HepG2 (cell line): ENCODE measurements around the gene MYD88. TPM values are rescaled to one million over a fixed set of nuclear protein-coding genes. Genes with fewer than 3 reads are reported as not detected.

Experiments used
- ATAC-seq: fragments of 200-7000 bp; cut with Tn5 transposase; 3 replicates; pipeline ENCODE4 v1.9.1; 2020; ENCODE audit warnings: mild to moderate bottlenecking, moderate library complexity
- BruUV-seq: library from RNA; stranded (reverse); fragments of 400-500 nt; replicated peaks from 2 replicates; lab custom pipeline; 2021; lab: Mats Ljungman, UMichigan
- CTCF ChIA-PET: fragments of 300-600 bp; formaldehyde crosslinking; extraction: SDS; loops from one replicate; lab custom pipeline; 2021; ENCODE audit warnings: low total read pairs, inconsistent platforms, low intra/inter-chr PET ratio; lab: Yijun Ruan, JAX
- POLR2A ChIA-PET: fragments of 350-600 bp; sonication (Branson Sonifier 250); formaldehyde crosslinking; loops from one replicate; lab custom pipeline; 2020; ENCODE audit warnings: antibody characterized with exemption, inconsistent platforms; lab: Yijun Ruan, JAX
- DNase-seq: peaks from one replicate; pipeline ENCODE4 v3.0.0-alpha.2; 2015; ENCODE audit warnings: low spot score
- FAIRE-seq: peaks from 3 replicates; lab custom pipeline; 2011; peaks lifted over from hg19 to GRCh38; lab: Jason Lieb, UNC
- H2AFZ ChIP-seq: one replicate; pipeline ENCODE4 v1.6.1; 2011; ENCODE audit warnings: low read length, inconsistent platforms
- H3K27ac ChIP-seq: fragments of 300-600 bp; 3 replicates; pipeline ENCODE4 v1.8.0; 2011; ENCODE audit warnings: mixed run types, mild to moderate bottlenecking, mixed read lengths, low read length, inconsistent platforms; ENCODE audit not compliant: insufficient read depth; ENCODE audit errors: extremely low read length
- H3K27me3 ChIP-seq, 2 experiments: fragments of 200-600 bp in 1 of 2; 2 replicates in 1 of 2; 3 replicates in 1 of 2; pipeline versions ENCODE4 v1.6.0 to v1.8.0; 2011; ENCODE audit warnings: low read length in 2 of 2, mild to moderate bottlenecking in 2 of 2, moderate library complexity in 2 of 2, inconsistent platforms in 1 of 2; ENCODE audit not compliant: insufficient read depth in 2 of 2, control insufficient read depth in 1 of 2
- H3K36me3 ChIP-seq, 2 experiments: fragments of 200-600 bp in 1 of 2; replicated peaks in 1 of 2; 2 replicates in 1 of 2; 3 replicates in 1 of 2; pipeline versions ENCODE4 v1.5.1 to v1.8.0; 2011; ENCODE audit warnings: low read length in 2 of 2, inconsistent platforms in 1 of 2; ENCODE audit not compliant: insufficient read depth in 2 of 2, control insufficient read depth in 1 of 2
- H3K4me1 ChIP-seq: 2 replicates; pipeline ENCODE4 v1.5.1; 2012; ENCODE audit warnings: low read length, inconsistent platforms; ENCODE audit not compliant: insufficient read depth
- H3K4me2 ChIP-seq: 2 replicates; pipeline ENCODE4 v1.6.0; 2011; ENCODE audit warnings: low read depth, low read length, inconsistent platforms
- H3K4me3 ChIP-seq, 3 experiments: fragments of 200-600 bp in 1 of 3; sonication (generic), shearing (Covaris generic) in 1 of 3; replicated peaks in 1 of 3; 2 replicates each; pipeline ENCODE4 v1.5.1; 2011 to 2016; ENCODE audit warnings: low read length in 3 of 3, inconsistent platforms in 2 of 3, low read depth in 2 of 3, mild to moderate bottlenecking in 2 of 3, control low read depth in 1 of 3, mixed read lengths in 1 of 3; ENCODE audit not compliant: insufficient read depth in 1 of 3
- H3K79me2 ChIP-seq: one replicate; pipeline ENCODE4 v1.6.1; 2011; ENCODE audit warnings: low read length, inconsistent platforms; ENCODE audit not compliant: insufficient read depth
- H3K9ac ChIP-seq: 2 replicates; pipeline ENCODE4 v1.6.0; 2011; ENCODE audit warnings: mild to moderate bottlenecking, low read depth, low read length, inconsistent platforms; ENCODE audit not compliant: insufficient read depth
- H3K9me3 ChIP-seq: 2 replicates; pipeline ENCODE4 v1.5.1; 2012; ENCODE audit warnings: mild to moderate bottlenecking, low read length
- H4K20me1 ChIP-seq: 2 replicates; pipeline ENCODE4 v1.6.0; 2011; ENCODE audit warnings: inconsistent platforms, mild to moderate bottlenecking, low read length, moderate library complexity; ENCODE audit not compliant: insufficient read depth
- GABPA ChIP-seq, 2 experiments: IDR thresholded peaks; 2 replicates each; pipeline ENCODE4 v1.6.1; 2011 to 2016; ENCODE audit warnings: low read depth in 2 of 2, low read length in 1 of 2, missing biosample characterization in 1 of 2, missing genetic modification characterization in 1 of 2
- GFI1 ChIP-seq: sonication (generic); formaldehyde crosslinking; IDR thresholded peaks from 2 replicates; pipeline ENCODE4 v1.5.0; 2020; ENCODE audit warnings: missing genetic modification reagents, mild to moderate bottlenecking, borderline replicate concordance
- KLF6 ChIP-seq: IDR thresholded peaks from 2 replicates; pipeline ENCODE4 v1.8.0; 2016; ENCODE audit warnings: missing biosample characterization, missing genetic modification reagents
- MEIS2 ChIP-seq: sonication (generic); formaldehyde crosslinking; IDR thresholded peaks from 2 replicates; pipeline ENCODE4 v1.9.0; 2021; ENCODE audit warnings: mild to moderate bottlenecking, missing genetic modification reagents
- NR2C2 ChIP-seq: sonication (generic); formaldehyde crosslinking; IDR thresholded peaks from 2 replicates; pipeline ENCODE4 v1.4.0; 2020; ENCODE audit warnings: missing genetic modification reagents, mild to moderate bottlenecking, moderate library complexity, borderline replicate concordance
- PHF5A ChIP-seq: IDR thresholded peaks from one replicate; pipeline ENCODE4 v1.6.1; 2018; ENCODE audit warnings: low read depth, missing genetic modification reagents; ENCODE audit not compliant: unreplicated experiment
- SNAI1 ChIP-seq: sonication (generic); formaldehyde crosslinking; IDR thresholded peaks from 2 replicates; pipeline ENCODE4 v1.5.0; 2020; ENCODE audit warnings: mild to moderate bottlenecking, missing genetic modification reagents, borderline replicate concordance
- SRSF1 ChIP-seq: fragments of 200-400 bp; formaldehyde crosslinking; optimal IDR thresholded peaks from 2 replicates; pipeline ENCODE3; 2017; ENCODE audit warnings: mild to moderate bottlenecking, low read depth, low read length, moderate library complexity
- ZBTB7B ChIP-seq: sonication (generic); formaldehyde crosslinking; IDR thresholded peaks from 2 replicates; pipeline ENCODE4 v1.4.0; 2020; ENCODE audit warnings: missing genetic modification reagents
- ZFP62 ChIP-seq: sonication (generic); formaldehyde crosslinking; IDR thresholded peaks from 2 replicates; pipeline ENCODE4 v1.4.0; 2020; ENCODE audit warnings: missing genetic modification reagents
- ZKSCAN1 ChIP-seq: fragments of 150-350 bp; IDR thresholded peaks from 2 replicates; pipeline ENCODE4 v1.6.1; 2014; ENCODE audit warnings: low read length
- ZMAT3 ChIP-seq: sonication (generic); formaldehyde crosslinking; conservative IDR thresholded peaks from 2 replicates; pipeline ENCODE4 v1.7.0; 2021; ENCODE audit warnings: missing genetic modification reagents
- ZMYM2 ChIP-seq: sonication (generic); formaldehyde crosslinking; IDR thresholded peaks from 2 replicates; pipeline ENCODE4 v1.8.0; 2022; ENCODE audit warnings: mild to moderate bottlenecking, missing genetic modification reagents
- ZNF180 ChIP-seq: sonication (generic); formaldehyde crosslinking; IDR thresholded peaks from 2 replicates; pipeline ENCODE4 v1.4.0; 2020; ENCODE audit warnings: low read depth, missing genetic modification reagents, borderline replicate concordance
- ZNF547 ChIP-seq: sonication (generic); formaldehyde crosslinking; IDR thresholded peaks from 2 replicates; pipeline ENCODE4 v1.5.1; 2020; ENCODE audit warnings: mild to moderate bottlenecking, missing genetic modification reagents
- ZNF556 ChIP-seq: sonication (generic); formaldehyde crosslinking; IDR thresholded peaks from 2 replicates; pipeline ENCODE4 v1.4.0; 2020; ENCODE audit warnings: mild to moderate bottlenecking, missing genetic modification reagents, borderline replicate concordance
- ZNF761 ChIP-seq: sonication (generic); formaldehyde crosslinking; conservative IDR thresholded peaks from 2 replicates; pipeline ENCODE4 v1.4.0; 2020; ENCODE audit warnings: mild to moderate bottlenecking, missing genetic modification reagents
- ZSCAN9 ChIP-seq: IDR thresholded peaks from 2 replicates; pipeline ENCODE4 v1.6.1; 2016; ENCODE audit warnings: borderline replicate concordance
- WGBS: methylation state at CpG from one replicate; pipeline ENCODE4 v1.1.6; 2017; ENCODE audit warnings: low lambda C conversion rate; 5-methylcytosine and 5-hydroxymethylcytosine counted together
- in situ Hi-C: cut with HindIII; loops from 2 replicates; pipeline ENCODE4 v1.10.0; 2017; ENCODE audit warnings: low pct_unique_long_range_greater_than_20kb; ENCODE audit not compliant: extremely low pct_ligation_motif_present
- intact Hi-C: fragments of 100-400 bp; cut with micrococcal nuclease; formaldehyde crosslinking; loops from one replicate; pipeline ENCODE4 v1.10.0; 2022; ENCODE audit not compliant: unreplicated experiment
- polyA plus RNA-seq, 8 experiments: library from polyadenylated mRNA; depleted of rRNA in 3 of 8; stranded (reverse) in 7 of 8; unstranded in 1 of 8; fragments of >200 nt; fragmentation: Illumina TruSeq in 4 of 8; extraction: Trizol in 4 of 8; gene quantifications; 2 replicates each; pipeline versions ENCODE4 v1.2.1 to v1.2.3, GENCODE V29; 2011 to 2016; ENCODE audit warnings: low read depth in 4 of 8, missing spikeins in 1 of 8, mixed read lengths in 1 of 8; ENCODE audit not compliant: insufficient read depth in 1 of 8
- total RNA-seq, 5 experiments: library from RNA; depleted of rRNA; stranded (reverse); fragments of >200 nt; fragmentation: Illumina TruSeq; extraction: Trizol; gene quantifications; 2 replicates each; pipeline ENCODE4 v1.2.3, GENCODE V29; 2016; ENCODE audit warnings: low read depth in 1 of 5
- TF ChIP-seq, protein P1 (sequence below): sonication (generic); formaldehyde crosslinking; IDR thresholded peaks from 2 replicates; pipeline ENCODE4 v1.5.0; 2020; ENCODE audit warnings: missing genetic modification reagents, mild to moderate bottlenecking, borderline replicate concordance
- TF ChIP-seq, protein P2 (sequence below): IDR thresholded peaks from 2 replicates; pipeline ENCODE4 v1.6.1; 2016; ENCODE audit warnings: mild to moderate bottlenecking, missing biosample characterization, missing genetic modification reagents
- TF ChIP-seq, protein P3 (sequence below): sonication (generic); formaldehyde crosslinking; IDR thresholded peaks from 2 replicates; pipeline ENCODE4 v1.4.0; 2020; ENCODE audit warnings: mild to moderate bottlenecking, low read depth, missing genetic modification reagents

Gene MYD88
- total and polyA plus RNA-seq, 2 of the 13 experiments (the other 11 are each of a cell fraction or from before 2014, with no cell fraction given) = 7.6 to 32.7 TPM

DNA sequence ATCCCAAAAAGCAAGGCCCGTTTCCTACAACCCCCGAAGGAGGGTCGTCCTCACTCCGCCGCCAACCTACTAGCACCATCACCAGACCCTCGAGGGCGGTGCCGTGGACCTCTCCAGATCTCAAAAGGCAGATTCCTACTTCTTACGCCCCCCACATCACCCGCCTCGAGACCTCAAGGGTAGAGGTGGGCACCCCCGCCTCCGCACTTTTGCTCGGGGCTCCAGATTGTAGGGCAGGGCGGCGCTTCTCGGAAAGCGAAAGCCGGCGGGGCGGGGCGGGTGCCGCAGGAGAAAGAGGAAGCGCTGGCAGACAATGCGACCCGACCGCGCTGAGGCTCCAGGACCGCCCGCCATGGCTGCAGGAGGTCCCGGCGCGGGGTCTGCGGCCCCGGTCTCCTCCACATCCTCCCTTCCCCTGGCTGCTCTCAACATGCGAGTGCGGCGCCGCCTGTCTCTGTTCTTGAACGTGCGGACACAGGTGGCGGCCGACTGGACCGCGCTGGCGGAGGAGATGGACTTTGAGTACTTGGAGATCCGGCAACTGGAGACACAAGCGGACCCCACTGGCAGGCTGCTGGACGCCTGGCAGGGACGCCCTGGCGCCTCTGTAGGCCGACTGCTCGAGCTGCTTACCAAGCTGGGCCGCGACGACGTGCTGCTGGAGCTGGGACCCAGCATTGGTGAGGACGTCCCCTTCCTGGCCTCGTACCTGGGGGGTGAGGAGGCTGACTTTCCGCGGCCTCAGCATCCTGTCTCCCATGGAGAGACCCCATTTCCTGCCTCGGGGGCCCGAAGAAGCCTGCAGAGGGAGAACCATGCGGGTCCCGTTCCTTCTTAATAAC is at the start of gene MYD88 (continued):
- TF ChIP-seq, protein P1, sequence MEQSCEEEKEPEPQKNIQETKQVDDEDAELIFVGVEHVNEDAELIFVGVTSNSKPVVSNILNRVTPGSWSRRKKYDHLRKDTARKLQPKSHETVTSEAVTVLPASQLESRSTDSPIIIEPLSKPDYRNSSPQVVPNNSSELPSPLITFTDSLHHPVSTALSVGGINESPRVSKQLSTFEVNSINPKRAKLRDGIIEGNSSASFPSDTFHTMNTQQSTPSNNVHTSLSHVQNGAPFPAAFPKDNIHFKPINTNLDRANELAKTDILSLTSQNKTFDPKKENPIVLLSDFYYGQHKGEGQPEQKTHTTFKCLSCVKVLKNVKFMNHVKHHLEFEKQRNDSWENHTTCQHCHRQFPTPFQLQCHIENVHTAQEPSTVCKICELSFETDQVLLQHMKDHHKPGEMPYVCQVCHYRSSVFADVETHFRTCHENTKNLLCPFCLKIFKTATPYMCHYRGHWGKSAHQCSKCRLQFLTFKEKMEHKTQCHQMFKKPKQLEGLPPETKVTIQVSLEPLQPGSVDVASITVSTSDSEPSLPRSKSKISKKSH = peak; percentile 90; the same call in 1 of the 2 replicates
- TF ChIP-seq SNAI1 (CRISPR knock-in tag) (peak; percentile 88), PHF5A (CRISPR knock-in tag) (no peak), ZNF547 (0 out of 2 replicates have a peak, but pooled peaks have one; percentile 47), ZMYM2 (CRISPR knock-in tag) (no peak), ZNF556 (CRISPR knock-in tag) (no peak), ZMAT3 (CRISPR knock-in tag) (peak; percentile 10; the same call in 1 of the 2 replicates), MEIS2 (peak; percentile 56; the same call in 1 of the 2 replicates), ZNF761 (peak; percentile 38; the same call in 1 of the 2 replicates)
- TF ChIP-seq, protein P2, sequence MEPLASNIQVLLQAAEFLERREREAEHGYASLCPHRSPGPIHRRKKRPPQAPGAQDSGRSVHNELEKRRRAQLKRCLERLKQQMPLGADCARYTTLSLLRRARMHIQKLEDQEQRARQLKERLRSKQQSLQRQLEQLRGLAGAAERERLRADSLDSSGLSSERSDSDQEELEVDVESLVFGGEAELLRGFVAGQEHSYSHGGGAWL (CRISPR knock-in tag) = no peak; the same call in 1 of the 2 replicates

DNA sequence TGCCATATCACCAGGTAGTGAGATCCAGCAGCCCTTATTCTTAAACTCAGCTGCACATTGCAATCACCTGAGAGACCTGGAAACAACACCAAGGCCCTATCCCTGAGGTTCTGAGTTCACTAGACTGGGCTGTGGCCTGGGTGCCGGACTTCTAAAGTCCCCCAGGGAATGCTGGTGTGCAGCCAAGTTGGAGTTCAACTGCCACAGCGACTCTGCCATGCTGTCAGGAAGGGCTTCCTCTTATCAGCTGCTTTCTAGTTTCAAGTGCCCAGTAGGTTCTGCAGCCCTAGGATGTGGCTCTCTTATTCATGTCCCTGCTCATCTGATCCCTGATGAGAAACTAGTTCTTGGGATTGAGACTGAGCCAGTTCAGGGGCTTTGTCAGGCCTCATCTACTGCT is 49.3 kb upstream of the MYD88 start:
- no peak overlapping the region for H2AFZ ChIP-seq
- POLR2A ChIA-PET = no interaction called here
- intact Hi-C loops = no loop called here
- ATAC-seq = no peak
- no peaks in the 10 kb centered on the region for H3K36me3 ChIP-seq
- CTCF ChIA-PET = no interaction called here
- in situ Hi-C loops = no loop called here
- H3K27me3 ChIP-seq = peaks cover 1 to 23% of the 10 kb centered on the region in 2 experiments; a peak in 4 of 5 replicates
- H4K20me1 ChIP-seq = no peaks in the 10 kb centered on the region
- no peaks in the 10 kb centered on the region for H3K79me2 ChIP-seq
- no peak overlapping the region for H3K4me3 ChIP-seq
- no peak for DNase-seq
- no peak overlapping the region for H3K27ac ChIP-seq
- H3K9me3 ChIP-seq = no peaks in the 10 kb centered on the region
- FAIRE-seq = no peak
- no TSS peak for BruUV-seq
- H3K4me1 ChIP-seq = no peaks in the 10 kb centered on the region
- H3K9ac ChIP-seq = no peak overlapping the region
- H3K4me2 ChIP-seq = no peak overlapping the region
- 20% methylated on average over 1 of the region's 2 CpGs for WGBS
- no peak for TF ChIP-seq GFI1 (CRISPR knock-in tag)
- no peak for TF ChIP-seq ZNF180 (CRISPR knock-in tag)
- TF ChIP-seq ZFP62 (CRISPR knock-in tag) = no peak
- TF ChIP-seq, protein P3, sequence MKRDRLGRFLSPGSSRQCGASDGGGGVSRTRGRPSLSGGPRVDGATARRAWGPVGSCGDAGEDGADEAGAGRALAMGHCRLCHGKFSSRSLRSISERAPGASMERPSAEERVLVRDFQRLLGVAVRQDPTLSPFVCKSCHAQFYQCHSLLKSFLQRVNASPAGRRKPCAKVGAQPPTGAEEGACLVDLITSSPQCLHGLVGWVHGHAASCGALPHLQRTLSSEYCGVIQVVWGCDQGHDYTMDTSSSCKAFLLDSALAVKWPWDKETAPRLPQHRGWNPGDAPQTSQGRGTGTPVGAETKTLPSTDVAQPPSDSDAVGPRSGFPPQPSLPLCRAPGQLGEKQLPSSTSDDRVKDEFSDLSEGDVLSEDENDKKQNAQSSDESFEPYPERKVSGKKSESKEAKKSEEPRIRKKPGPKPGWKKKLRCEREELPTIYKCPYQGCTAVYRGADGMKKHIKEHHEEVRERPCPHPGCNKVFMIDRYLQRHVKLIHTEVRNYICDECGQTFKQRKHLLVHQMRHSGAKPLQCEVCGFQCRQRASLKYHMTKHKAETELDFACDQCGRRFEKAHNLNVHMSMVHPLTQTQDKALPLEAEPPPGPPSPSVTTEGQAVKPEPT (CRISPR knock-in tag) = no peak
- TF ChIP-seq GABPA (IDR thresholded peaks at IDR 0.05; ENCODE audit: low read depth, low read length) = no peak
- TF ChIP-seq GABPA (CRISPR knock-in tag; IDR thresholded peaks at IDR 0.05; ENCODE audit: low read depth) = no peak
- no peak for TF ChIP-seq ZSCAN9 (CRISPR knock-in tag)
- no peak for TF ChIP-seq KLF6 (CRISPR knock-in tag)
- no peak for TF ChIP-seq SRSF1
- TF ChIP-seq ZBTB7B = no peak
- TF ChIP-seq ZKSCAN1 = no peak
- TF ChIP-seq NR2C2 (CRISPR knock-in tag) = no peak
